ENCODE measurements around the gene ZBTB7B.

Gene ZBTB7B

DNA sequence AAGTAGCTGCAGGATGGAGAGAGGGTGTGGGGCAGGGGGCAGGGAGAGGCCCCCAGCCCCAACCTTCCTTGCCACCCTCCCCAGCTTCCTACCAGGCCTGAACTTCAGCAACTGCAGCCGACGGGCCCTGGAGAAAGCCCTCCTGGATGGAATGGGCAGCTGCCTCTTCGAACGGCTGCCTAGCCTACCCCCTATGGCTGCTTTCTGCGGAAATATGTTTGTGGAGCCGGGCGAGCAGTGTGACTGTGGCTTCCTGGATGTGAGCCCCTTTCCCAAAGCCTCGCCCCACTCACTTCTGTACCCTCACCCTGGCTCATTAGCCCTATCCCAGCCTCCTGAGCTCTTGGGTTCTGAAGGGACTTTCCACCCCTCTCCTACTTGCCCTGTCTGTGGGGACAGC lies 54.5 kb downstream of the ZBTB7B start:
- H3K4me3 ChIP-seq (ENCODE audit: low read length) = no peak overlapping the region
- no peak for TF ChIP-seq CTCF (conservative IDR thresholded peaks at IDR 0.05; ENCODE audit: low read depth, low read length)
- DNase-seq (ENCODE audit: low read depth) = no peak

GRCh38 chr1:155057788-155058211 lies 55.2 kb downstream of the ZBTB7B start:
- no peak overlapping the region for H3K4me3 ChIP-seq (ENCODE audit: low read length)
- DNase-seq (ENCODE audit: low read depth) = no peak
- TF ChIP-seq CTCF (conservative IDR thresholded peaks at IDR 0.05; ENCODE audit: low read depth, low read length) = no peak

- DNase-seq (ENCODE audit: low read depth) = no peak
- TF ChIP-seq CTCF (conservative IDR thresholded peaks at IDR 0.05; ENCODE audit: low read depth, low read length) = no peak
- no peak overlapping the region for H3K4me3 ChIP-seq (ENCODE audit: low read length)
These were observed 58.1 kb downstream of the ZBTB7B start for GRCh38 chr1:155060736-155061135.

- H3K4me3 ChIP-seq (ENCODE audit: low read length) = no peak overlapping the region
- DNase-seq (ENCODE audit: low read depth) = no peak
- peak; percentile 99 for TF ChIP-seq CTCF (conservative IDR thresholded peaks at IDR 0.05; ENCODE audit: low read depth, low read length)
These were observed 59.0 kb downstream of the ZBTB7B start for GRCh38 chr1:155061381-155062150.

GRCh38 chr1:155062151-155062686 lies 59.6 kb downstream of the ZBTB7B start:
- no peak for DNase-seq (ENCODE audit: low read depth)
- peak; percentile 30 for TF ChIP-seq CTCF (conservative IDR thresholded peaks at IDR 0.05; ENCODE audit: low read depth, low read length)
- H3K4me3 ChIP-seq (ENCODE audit: low read length) = no peak overlapping the region

GRCh38 chr1:155062702-155063411 lies 60.3 kb downstream of the ZBTB7B start:
- no peak for DNase-seq (ENCODE audit: low read depth)
- peak overlapping the region; percentile 85 for H3K4me3 ChIP-seq (ENCODE audit: low read length)
- peak; percentile 86 for TF ChIP-seq CTCF (conservative IDR thresholded peaks at IDR 0.05; ENCODE audit: low read depth, low read length)
